ENCODE measurements around the gene SLC6A8.
"Not testable (repeated sequence)": the region's sequence is repeated elsewhere in the genome, so short reads cannot be mapped to it uniquely, and the experiment has no call there.

Gene SLC6A8

GRCh38 chrX:153709726-153710674, 22.3 kb downstream of the SLC6A8 start:
- no peak for DNase-seq

DNA sequence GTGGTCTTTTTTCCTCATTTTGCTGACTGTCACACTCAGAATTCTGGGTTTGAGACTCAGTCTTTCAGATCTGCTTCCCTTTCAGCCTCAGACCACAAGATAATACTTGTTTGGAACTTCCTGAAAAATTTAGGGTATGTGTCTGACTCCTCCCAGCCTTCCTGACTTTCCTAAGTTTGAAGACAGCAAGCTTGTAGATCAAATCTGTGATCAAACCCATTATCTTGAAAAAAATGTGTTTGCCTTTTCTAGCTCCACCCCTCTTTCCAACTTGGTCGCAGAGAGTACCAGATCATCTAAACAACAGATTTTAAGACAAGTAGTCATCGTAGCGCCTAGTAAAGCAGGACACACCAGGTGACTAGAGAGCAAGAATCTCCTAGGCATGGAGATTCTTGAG, 26.5 kb downstream of the SLC6A8 start:
- DNase-seq, result no peak

- no peak for DNase-seq
Observed at GRCh38 chrX:153717445-153717844, 29.7 kb downstream of the SLC6A8 start.

- no peak for DNase-seq
Observed at GRCh38 chrX:153719238-153719637, 31.5 kb downstream of the SLC6A8 start.

- DNase-seq, result no peak
Observed at GRCh38 chrX:153719701-153720100, 32.0 kb downstream of the SLC6A8 start.

- DNase-seq, result no peak
Observed at GRCh38 chrX:153722704-153723350, 35.1 kb downstream of the SLC6A8 start.

DNA sequence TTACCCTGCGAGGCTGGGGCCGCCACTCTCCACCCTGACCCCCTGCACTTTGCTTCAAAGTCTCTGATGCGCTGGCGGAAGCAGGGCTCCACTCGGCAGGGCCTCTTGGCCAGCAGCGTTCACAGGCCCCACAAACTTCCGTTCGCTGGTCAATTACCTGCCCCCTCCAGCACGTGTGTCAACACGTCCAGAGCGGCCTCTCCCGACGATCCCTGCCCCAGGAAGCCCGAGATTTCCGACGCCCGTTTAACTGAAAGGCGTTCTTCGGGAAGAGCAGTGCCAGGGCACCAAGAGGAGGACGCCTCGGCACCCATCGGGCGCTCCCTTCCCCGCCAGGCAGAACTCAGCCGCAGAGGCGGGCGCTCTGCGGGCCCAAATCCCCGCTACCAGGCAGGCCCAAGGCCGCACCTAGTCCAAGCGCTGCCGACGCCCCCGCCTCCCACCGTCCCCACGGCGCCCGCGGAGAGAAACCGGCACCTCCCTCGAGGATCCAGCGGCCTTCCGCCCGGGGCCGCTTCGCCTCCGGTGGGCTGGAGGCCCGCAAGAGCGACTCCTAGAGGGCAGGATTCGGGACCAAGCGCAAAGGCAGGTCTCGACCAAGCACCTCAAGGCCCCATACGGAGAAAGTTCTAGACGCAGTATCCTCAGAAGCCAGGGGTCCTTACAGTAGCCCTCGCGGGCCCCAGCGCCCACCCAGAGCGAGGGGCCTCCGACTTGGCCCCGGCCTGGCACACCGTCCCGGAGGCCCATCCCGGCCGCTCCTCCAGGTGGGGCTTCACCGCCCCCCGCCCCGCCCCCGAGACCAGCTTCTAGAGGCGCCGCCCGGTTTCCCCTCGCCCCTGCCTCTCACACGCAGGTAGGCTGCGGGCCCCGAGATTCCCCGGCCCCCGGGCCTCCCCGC, 35.9 kb downstream of the SLC6A8 start:
- peak; percentile 32 for DNase-seq

DNA sequence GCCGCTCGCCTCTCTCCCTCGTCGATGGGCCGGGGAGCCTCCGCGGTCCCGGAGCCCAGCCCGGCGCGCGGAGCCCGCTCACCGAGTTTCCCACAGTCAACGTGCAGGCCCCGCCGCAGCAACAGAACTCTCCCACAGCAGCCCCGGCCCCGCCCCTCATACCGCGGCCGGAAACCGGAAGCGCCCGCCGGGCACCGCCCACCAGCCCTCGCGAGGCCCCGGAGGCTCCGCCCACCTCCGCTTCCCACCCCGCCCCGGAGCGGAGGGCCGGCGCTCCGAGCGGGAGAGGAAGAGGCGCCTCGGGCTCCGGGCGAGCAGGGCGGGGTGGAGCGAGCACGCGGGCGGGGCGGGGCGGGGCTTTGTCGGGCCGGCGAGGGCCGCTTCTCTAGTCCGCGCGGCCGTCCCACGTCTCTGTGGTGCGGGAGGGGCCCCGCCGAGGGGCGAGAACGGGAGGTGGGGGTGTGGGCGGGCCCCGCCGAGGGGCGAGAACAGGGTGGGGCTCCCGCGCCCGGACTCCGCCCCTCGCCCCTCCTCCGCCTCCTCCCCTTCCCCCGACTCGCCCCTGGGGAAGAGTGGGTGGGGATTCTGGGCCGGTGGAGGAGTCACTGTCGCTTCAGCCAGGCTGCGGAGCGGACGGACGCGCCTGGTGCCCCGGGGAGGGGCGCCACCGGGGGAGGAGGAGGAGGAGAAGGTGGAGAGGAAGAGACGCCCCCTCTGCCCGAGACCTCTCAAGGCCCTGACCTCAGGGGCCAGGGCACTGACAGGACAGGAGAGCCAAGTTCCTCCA, 36.7 kb downstream of the SLC6A8 start, which contains the start of the genes ABCD1 and BCAP31:
Gene ABCD1 (plus strand): TSS at position 605 of the 787 bp plus-strand sequence. CDS start 411 bp downstream, outside the sequence.
Gene BCAP31 (minus strand): TSS at position 136 of the 787 bp plus-strand sequence. CDS start 1,143 bp downstream, outside the sequence.
- DNase-seq, result peak; percentile 88

DNA sequence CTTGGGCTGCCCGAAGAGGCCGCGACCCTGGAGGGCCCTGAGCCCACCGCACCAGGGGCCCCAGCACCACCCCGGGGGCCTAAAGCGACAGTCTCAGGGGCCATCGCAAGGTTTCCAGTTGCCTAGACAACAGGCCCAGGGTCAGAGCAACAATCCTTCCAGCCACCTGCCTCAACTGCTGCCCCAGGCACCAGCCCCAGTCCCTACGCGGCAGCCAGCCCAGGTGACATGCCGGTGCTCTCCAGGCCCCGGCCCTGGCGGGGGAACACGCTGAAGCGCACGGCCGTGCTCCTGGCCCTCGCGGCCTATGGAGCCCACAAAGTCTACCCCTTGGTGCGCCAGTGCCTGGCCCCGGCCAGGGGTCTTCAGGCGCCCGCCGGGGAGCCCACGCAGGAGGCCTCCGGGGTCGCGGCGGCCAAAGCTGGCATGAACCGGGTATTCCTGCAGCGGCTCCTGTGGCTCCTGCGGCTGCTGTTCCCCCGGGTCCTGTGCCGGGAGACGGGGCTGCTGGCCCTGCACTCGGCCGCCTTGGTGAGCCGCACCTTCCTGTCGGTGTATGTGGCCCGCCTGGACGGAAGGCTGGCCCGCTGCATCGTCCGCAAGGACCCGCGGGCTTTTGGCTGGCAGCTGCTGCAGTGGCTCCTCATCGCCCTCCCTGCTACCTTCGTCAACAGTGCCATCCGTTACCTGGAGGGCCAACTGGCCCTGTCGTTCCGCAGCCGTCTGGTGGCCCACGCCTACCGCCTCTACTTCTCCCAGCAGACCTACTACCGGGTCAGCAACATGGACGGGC, 37.5 kb downstream of the SLC6A8 start:
- no peak for DNase-seq

DNA sequence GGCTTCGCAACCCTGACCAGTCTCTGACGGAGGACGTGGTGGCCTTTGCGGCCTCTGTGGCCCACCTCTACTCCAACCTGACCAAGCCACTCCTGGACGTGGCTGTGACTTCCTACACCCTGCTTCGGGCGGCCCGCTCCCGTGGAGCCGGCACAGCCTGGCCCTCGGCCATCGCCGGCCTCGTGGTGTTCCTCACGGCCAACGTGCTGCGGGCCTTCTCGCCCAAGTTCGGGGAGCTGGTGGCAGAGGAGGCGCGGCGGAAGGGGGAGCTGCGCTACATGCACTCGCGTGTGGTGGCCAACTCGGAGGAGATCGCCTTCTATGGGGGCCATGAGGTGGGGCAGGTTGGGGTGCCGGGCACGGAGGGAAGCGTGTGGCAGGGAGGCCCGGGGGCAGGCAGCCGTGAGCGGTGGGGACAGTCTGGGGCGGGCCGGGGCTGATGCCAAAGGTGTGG, 38.1 kb downstream of the SLC6A8 start:
- no peak for DNase-seq

DNA sequence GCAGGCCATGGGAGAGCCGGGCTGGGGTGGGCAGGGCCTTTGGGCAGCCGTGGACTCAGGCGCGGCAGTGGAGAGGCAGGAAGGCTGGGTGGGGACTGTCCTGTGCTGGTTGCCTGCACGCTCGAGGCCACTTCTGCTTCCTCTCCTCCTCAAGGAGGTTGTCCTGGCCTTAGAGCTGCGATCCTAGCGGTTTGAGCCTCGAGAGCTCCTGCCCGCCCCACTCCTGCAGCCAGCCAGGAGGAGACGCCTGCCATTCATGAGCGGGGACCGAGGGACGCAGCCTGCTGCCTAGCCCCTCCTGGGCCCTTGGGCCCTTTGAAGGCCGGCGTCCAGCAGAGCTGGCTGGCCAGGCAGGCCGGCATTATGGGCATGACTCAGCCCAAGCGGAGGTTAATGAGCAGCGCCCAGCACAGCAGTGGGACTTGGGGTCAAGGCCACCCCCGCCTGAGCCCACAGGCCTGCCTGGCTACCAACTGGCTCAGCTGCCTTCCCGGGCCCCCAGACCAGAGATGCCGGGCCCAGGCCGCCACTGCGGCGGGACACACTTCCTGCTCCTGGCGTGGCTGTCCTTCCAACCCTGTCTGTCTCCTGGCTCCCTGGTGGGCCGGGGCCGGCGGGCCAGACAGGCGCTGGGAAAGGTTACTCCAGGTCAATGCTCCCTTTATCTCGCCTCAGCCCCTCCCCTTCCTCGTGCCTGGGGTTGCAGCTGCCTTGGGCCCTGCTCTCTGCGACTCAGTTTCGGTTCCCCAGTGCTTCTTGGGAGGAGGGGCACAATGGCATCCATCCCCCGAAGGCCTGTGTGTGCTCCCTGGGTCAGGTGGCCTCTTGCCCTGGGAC, 38.8 kb downstream of the SLC6A8 start:
- no peak for DNase-seq

DNA sequence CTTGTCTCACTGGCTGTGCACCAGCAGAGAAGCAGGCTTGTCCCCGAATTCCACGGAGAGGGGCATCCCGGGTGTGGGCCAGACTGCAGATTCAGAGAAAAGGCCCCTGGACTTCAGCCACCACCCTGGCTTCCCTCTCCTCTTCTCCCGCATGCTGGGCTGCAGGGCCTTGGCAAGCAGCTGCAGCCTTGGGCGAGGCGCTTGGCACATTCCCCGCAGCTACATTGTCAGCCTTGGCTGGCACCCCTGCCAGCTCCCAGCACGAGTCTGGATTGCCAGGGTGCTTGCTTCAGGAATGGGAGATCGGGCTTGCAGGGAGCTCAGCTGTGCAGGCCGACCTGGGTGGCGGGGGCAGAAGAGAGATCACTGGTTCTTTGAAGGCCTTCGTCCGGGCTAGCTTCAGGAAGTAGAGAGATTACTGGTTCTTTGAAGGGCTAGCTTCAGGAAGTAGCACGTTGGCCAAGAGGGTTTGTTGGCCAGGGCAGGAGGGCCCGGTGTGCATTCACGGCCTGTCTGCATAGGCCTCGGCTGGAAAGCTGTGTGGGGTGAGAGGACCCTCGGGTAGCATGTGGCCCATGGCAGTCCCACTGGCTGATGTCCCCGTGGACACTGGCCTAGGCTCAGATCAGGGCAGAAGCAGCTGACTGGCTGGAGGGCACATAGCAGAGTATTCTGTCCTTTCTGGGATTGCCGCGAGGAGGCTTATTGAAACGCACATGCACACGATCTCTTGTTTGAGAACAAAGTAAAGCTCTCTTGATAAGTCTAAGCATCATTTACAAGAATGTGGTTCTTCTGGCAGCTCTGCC, 39.6 kb downstream of the SLC6A8 start:
- DNase-seq, result no peak

DNA sequence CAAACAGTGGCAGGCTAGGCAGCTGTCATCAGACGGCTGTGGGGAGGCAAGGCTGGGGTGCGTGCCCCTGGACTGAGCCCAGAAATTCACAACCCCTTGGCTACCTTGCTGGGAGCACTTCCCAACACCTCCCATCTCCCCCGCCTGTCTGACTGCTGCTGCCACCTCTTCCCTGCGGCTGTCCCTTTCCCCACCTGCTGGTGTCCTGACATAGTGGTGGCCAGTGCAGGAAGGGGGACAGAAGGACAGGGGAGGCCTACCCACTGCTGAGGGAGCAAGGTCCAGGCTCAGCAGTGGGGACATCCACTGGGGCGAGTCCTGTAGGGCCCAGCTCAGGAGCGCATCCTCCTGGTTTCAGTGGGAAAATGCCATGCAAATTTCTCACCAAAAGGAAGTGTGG, 40.4 kb downstream of the SLC6A8 start:
- no peak for DNase-seq

GRCh38 chrX:153728951-153729631, 41.4 kb downstream of the SLC6A8 start:
- DNase-seq, result no peak

DNA sequence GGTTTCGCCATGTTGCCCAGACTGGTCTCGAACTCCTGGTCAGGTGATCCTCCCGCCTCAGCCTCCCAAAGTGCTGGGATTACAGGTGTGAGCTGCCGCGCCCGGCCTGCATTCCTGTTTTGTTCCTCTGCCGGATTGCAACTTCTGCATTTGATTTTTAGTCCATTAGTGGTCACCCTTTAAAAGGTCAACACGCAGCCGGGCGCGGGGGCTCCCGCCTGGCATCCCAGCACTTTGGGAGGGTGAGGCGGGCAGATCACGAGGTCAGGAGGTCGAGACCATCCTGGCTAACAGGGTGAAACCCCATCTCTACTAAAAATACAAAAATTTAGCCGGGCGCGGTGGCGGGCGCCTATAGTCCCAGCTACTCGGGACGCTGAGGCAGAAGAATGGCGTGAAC, 42.4 kb downstream of the SLC6A8 start:
- DNase-seq, result not testable (repeated sequence)

DNA sequence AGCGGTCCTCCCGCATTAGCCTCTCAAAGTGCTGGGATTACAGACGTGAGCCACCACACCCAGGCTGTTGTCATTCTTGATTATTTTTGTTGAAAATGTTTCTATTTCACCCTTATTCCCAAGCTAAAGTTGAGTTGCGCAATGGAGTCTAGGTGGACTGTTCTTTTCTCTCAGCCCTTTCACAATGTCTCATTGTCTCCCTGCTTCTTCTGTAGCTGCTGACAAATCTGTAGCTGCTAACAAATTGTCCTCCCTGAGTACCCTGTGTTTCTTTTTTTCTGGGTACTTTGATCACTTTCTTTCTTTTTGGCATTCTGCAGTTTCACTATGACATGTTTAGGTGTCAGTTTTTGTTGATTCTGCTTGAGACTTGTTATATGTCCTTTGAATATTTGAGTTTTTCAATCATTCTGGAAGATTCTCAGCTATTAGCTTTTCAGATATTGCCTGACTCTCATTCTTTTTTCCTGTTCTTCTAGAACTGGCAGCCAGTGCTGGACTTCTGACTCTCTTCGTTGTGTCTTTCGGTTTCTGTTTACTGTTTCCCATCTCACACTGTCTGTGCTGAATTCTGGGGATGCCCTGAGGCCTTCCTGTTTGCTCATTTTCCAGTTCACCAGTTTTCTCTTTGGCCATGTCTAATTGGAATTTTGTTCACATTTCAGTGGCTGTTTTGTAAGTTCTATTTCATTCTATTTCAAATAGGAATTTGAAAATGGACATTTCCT, 43.6 kb downstream of the SLC6A8 start:
- DNase-seq, result no peak

DNA sequence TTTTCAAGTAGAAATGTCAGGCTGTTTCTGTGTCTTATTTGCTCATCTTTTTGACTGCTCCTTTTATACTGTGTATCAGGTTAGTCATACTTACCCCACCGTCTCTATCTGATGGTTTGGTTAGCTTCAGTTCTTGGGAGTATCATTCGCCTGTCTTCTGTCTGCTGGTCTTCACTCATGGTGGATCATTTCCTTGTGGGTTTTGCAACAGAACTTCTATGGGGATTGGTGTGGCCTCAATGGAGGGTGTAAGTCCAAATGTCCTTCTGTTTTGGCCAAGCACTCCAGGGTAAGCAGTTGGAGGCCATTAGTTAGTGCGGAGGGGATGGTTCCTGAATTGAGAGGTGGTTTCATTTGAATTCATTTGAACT, 44.1 kb downstream of the SLC6A8 start:
- DNase-seq, result no peak

- DNase-seq, result no peak
Observed at GRCh38 chrX:153732401-153732800, 44.7 kb downstream of the SLC6A8 start.

Data from fibroblast of skin of right quadriceps (primary cell).